CD4-positive, alpha-beta T cell treated with Interleukin-6 at 100 ng/mL for 8 hours (primary cell): ENCODE results near the gene PODNL1.

Source experiments
- DNase-seq: peaks from one replicate; pipeline ENCODE4 v3.0.0-alpha.2; 2020; ENCODE audit warnings: mixed read lengths, low spot score

PODNL1 gene

GRCh38 chr19:13956365-13956744 lies 18.1 kb upstream of the PODNL1 start:
- DNase-seq = no peak

DNA sequence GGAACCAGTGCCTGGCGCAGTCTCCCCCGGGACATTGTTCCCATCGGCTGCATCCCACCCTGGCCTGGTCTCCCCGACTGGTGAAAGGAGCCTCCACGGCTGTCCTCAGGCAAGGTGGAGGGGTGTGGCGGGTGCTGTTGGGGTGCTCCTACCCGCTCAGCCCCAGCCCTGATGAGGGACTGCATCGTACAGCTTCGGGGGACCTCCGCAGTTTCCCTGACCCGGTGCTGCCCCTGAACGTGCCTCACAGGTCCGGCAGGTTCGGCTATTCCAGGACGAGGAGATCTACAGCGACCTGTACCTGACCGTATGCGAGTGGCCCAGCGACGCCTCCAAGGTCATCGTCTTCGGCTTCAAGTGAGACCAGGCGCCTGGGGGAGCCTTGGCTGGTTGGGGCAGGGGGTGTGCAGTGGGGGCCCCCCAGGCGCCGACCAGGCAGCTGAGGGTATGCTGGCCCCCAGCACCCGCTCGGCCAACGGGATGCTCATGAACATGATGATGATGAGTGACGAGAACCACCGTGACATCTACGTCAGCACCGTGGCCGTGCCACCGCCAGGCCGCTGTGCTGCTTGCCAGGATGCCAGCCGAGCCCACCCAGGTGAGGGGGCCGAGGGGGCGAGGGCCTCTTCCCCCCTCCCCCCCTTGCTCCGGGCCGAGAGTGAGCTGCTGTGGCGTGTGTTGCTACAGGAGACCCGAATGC lies 17.6 kb upstream of the PODNL1 start:
- no peak for DNase-seq

GRCh38 chr19:13954185-13954584 lies 16.0 kb upstream of the PODNL1 start:
- no peak for DNase-seq

GRCh38 chr19:13952931-13953531 lies 14.8 kb upstream of the PODNL1 start:
- no peak for DNase-seq

DNA sequence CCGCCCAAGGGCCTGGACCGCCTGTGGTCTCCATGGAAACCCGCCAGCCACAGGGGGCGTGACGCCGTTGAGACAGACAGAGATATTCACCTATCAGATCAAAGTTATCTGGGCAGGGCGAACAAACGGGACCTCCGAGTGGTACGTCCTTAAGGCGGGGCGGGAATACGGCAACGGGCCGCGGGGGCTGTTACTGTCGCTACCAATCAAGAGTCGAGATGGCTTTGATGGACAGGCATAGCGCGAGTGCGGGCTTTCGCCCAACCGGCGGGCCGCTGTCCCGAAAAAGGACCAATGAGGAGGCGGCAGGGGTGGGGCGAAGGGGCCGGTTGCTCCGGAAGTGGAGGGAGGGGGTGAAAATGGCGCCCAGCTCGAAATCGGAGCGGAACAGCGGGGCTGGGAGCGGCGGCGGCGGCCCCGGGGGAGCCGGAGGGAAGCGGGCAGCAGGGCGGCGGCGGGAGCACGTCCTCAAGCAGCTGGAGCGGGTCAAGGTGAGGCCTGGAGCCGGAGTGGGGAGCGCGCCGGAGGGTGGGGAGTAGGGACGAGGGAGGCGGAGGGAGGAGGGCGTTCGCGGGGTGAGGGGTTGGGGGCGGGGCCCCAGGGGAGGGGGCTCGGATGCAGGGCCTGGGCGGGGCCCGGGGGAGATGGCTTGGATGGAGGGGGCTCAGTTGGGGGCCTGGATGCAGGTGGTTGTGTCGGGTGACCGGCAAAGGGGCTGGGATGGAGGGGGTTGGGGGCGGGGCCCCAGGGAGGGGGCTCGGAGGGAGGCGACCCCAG lies 14.1 kb upstream of the PODNL1 start, which contains the start of gene DCAF15:
DCAF15 (plus strand) TSS at position 356 of the 777 bp plus-strand sequence; CDS start at position 360, 4 bp downstream.
- DNase-seq = peak; percentile 99

DNA sequence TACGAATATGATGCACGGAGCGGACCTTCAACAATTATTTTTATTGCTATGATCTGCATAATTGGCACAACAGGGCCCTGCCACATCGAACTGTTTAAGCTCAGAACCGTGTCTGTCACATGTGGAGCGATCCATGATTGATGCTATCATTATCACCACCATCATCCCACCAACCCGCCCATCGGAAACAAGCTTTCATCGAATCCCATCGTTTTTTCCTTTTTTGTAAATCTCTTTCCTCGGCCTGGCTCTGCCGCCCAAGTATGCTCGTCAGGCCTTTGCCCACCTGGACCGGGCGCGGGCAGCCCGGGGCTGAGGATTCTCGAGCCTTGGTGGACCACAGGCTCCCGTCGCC lies 13.6 kb upstream of the PODNL1 start:
- no peak for DNase-seq

DNA sequence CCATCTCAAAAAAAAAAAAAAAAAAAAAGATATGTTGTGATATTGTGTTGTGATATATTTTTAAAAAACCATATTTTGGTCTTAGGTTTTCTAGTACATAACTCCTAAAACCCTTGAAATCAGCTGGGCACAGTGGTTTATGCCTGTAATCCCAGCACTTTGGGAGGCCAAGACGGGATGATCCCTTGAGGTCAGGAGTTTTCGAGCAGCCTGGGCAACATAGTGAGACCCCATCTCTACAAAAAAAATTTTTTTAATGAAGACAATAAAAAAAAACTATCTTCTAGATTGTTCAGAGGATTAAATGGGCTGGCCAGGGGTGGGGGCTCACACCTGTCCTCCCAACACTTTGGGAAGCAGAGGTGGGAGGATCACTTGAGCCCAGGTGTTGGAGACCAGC lies 12.8 kb upstream of the PODNL1 start:
- DNase-seq = no peak

DNA sequence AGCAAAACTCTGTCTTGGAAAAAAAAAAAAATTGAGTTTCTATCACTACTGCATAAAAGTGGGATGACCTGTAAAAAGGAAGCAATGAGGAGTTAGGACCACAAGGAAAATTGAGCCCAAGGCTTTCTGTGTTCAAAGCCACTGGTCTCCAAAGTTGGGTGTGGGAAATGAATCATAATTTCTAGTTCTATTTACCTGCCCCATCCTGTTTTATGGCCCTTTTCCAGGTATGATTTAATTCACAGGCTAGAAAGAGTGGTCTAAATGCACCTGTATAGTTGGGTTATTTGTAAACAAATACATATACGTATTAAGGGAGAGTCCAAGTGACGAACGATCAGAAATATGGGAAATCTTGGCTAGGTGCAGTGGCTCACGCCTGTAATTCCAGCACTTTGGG lies 8.2 kb upstream of the PODNL1 start:
- no peak for DNase-seq

GRCh38 chr19:13942023-13942684 lies 3.9 kb upstream of the PODNL1 start:
- DNase-seq = no peak

DNA sequence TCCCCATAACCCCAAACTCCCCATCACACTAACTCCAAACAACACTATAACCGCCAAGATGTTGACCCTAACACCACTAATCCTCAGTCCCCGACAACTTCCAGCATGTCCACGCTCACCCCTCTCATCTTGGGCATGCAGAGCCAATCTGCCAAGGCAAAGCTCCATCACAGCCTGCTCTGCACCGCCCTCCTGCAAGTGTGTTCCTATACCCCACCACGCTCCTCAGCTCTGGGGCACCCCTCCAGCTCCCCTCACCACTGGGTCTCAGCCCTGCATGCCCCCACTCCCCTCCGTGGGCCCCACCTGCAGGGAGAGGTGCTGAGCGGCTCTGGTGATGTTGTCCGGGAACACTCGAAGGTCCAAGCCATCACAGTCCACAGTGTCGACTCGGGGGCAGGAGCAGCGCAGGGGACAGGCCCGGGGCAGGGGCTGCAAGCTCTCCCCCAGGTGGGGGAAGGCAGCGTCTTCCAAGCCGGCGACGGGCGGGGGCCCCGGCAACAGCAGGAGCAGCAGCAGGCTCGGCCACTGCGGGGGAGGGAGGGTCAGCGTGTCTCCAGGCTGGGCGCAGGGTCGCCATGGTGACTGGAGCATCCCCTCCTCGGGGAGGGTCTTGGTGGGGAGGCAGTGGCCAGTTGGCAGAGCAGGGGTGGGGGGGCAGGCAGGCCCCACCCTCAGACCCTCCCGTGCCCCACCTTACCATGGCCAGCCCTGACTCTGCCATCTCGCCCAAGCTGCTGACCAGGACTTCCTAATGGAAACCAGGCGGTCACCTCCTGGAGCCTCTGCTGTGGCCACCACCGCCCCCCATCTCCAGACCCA lies 527 bp downstream of the PODNL1 start:
- DNase-seq = no peak

- DNase-seq = no peak
These were observed 2.3 kb downstream of the PODNL1 start for GRCh38 chr19:13935765-13936510.

DNA sequence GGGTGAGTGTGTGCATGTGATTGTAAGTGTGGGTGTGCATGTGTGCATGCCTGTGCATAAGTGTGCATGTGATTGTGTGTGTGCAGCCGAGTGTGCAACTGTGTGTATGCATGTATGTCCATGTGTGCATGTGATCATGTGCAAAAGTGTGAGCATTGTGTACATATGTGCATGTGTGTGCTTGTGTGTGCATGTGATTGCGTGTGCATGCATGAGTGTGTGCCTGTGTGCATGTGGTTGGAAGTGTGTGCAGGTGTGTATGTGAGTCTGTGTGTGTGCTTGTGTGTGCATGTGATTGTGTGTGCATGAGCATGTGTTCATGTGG lies 3.5 kb downstream of the PODNL1 start:
- DNase-seq = no peak

GRCh38 chr19:13932911-13933393 lies 5.3 kb downstream of the PODNL1 start:
- no peak for DNase-seq

GRCh38 chr19:13932149-13932637 lies 6.0 kb downstream of the PODNL1 start:
- no peak for DNase-seq

DNA sequence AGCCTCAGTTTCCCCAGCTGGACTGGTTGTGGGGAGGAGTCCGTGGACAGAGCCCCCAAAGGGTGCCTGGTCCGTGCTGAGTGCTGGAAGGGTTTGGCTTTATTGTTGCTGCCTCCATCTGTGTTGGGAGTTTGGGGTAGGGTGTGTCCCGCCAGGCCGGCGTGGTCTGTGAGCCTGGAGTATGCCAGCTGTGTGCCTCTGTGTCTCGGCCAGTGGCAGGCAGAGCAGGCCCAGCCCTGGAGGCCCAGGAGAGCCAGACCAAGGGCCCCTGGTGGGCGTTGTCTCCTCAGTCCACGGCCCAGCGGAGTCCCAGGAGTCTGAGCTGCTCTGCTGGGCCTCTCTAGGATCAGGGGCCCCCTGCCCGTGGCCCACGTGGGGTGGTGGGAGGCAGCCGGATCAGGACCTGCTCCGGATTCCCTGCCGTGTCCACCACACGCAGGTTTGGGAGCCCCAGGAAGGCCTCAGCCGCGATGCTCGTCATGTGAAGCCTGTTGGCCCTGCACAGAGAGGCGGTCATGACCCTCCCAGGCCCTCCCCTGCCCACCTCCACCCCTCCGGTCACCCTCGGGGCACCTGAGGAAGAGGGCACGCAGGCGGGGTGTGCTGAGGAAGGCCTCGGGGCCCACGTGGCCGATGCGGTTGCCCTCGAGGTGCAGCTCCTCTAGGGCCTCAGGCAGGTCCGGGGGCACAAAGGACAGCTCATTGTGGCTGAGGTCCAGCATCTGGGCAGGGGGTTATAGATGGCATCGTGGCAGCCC lies 6.6 kb downstream of the PODNL1 start:
- DNase-seq = no peak

- no peak for DNase-seq
These were observed 7.8 kb downstream of the PODNL1 start for GRCh38 chr19:13930402-13930801.

DNA sequence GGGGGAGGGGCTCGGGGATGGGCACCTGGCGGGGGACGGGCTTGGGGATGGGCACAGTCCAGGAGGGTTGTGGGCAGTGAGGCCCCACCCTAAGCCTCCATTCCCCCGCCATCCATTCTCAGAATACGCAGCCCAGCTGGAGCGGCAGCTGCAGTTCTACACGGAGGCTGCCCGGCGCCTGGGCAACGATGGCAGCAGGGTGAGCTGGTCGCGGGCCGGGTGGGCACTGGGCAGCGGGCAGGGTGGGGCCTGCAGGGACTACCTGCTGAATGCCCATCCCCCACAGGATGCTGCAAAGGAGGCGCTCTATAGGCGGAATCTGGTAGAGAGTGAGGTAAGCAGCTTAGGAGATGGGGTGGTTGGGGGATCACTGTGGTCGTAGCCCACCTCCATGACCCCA lies 8.3 kb downstream of the PODNL1 start:
- no peak for DNase-seq

DNA sequence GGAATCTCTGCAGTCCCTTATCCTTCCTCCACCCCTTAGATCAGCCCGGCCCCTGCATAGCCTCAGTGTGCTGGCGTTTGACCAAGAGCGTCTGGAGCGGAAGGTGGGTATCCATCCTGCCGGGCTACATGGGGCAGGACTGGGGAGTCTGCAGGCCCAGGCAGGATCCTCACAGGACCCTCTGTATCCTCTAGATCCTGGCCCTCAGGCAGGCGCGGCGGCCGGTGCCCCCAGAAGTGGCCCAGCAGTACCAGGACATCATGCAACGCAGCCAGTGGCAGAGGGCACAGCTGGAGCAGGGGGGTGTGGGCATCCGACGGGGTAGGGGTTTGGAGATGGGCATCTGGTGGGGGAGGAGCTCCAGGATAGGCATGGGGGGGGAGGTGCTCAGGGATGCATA lies 8.9 kb downstream of the PODNL1 start:
- no peak for DNase-seq

GRCh38 chr19:13926715-13927114 lies 11.5 kb downstream of the PODNL1 start:
- no peak for DNase-seq

DNA sequence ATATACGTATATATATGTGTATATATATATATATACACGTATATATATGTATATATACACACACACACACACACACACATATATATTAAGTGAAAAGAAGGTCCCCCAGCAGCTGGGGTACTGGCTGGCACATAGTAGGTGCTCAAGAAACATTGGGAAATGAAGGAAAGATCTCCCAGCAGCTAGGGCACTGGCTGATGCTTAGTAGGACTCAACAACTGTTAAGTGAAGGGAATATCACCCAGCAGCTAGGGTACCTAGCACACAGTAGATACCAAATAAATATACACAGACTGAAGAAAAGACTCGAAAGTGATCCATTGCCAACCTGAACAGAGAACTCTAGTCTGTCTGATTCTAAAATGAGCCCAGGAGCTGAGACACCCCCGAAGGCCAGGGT lies 12.2 kb downstream of the PODNL1 start:
- no peak for DNase-seq
